Measurements from ENCODE around the gene CLCN6.

DNA sequence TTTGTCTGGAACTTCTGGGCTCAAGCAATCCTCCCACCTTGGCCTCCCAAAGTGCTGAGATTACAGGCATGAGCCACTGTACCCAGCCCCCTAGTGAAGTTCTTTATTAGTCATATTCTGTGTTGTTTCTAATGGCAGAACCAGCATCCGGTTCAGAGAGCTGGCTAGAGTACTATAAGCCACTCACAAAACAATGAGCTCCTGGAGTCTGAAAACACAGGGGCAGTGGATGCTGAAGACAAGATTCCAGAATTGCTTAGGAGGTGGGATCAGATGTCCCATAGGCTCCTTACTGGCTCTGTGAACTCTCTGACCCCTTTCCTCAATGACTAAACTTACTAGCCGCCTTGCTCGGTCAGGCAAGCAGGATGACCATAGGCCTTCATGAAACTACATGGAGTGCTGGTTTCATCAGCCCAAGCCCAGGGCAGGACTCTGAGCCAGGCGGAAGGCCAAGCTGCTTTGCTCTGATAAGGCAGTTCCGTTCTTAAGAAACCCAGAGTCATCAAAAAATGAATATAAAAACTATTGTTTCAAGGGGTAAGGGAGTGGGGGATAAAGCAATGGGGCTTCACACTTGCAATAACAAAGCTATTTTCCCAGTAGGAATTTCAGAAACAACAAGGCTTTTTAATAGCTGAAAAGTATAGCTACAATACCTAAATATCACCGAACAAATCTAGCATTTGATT lies 8.3 kb upstream of the CLCN6 start:
- TF ChIP-seq, protein P1, sequence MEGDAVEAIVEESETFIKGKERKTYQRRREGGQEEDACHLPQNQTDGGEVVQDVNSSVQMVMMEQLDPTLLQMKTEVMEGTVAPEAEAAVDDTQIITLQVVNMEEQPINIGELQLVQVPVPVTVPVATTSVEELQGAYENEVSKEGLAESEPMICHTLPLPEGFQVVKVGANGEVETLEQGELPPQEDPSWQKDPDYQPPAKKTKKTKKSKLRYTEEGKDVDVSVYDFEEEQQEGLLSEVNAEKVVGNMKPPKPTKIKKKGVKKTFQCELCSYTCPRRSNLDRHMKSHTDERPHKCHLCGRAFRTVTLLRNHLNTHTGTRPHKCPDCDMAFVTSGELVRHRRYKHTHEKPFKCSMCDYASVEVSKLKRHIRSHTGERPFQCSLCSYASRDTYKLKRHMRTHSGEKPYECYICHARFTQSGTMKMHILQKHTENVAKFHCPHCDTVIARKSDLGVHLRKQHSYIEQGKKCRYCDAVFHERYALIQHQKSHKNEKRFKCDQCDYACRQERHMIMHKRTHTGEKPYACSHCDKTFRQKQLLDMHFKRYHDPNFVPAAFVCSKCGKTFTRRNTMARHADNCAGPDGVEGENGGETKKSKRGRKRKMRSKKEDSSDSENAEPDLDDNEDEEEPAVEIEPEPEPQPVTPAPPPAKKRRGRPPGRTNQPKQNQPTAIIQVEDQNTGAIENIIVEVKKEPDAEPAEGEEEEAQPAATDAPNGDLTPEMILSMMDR (conservative IDR thresholded peaks at IDR 0.05; ENCODE audit: low read depth, low read length), result no peak
- TF ChIP-seq EZH2phosphoT487 (IDR thresholded peaks at IDR 0.05; ENCODE audit: borderline replicate concordance, low read length), result no peak

All from PC-3 (cell line).